GM19193 (cell line): ENCODE measurements around the gene REC8.

Source experiments
- POLR2A ChIP-seq: IDR thresholded peaks from 4 replicates; pipeline ENCODE4 v1.6.1; 2011; ENCODE audit not compliant: insufficient read depth, insufficient read length; ENCODE audit errors: extremely low read depth

Gene REC8

DNA sequence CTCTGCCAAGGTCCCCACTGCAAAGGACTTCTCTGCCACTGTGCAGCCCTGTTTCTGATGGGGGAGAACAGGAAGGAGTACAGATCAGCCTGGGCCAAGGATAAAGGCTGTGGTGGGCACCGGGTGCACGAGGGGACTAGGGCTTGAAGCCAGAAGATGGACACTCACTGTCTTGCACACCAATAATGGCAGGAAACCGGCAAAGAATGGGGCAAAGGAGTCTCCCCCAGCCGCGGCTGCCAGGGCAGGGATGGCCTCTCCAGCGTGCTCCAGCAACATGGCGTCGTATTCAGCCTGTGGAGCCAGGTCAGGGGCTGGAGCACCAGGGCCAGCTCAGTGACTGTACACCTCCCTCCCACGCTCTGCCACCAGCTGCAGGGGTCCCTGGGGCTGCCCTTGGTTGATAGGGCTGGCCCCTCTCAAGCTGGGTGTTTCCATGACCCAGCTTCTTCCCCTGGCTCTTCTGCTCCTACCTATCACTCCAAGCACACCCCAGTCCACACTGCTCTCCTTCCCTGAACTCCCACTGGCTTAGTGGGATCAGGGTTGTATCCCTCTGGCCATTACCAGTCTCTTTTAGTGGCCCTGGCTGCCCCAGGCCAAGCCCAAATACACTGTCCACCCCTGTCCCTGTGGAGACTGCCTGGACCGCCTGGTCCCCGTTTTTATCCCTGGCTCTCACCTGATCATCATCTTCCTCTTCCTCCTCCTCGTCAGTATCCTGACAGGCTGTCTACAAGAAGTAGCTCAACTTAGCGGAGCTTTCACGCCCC is 10.4 kb downstream of the REC8 start:
- peak; percentile 14 for TF ChIP-seq POLR2A

- TF ChIP-seq POLR2A: no peak
Observed at GRCh38 chr14:24183014-24183481, 11.2 kb downstream of the REC8 start.

DNA sequence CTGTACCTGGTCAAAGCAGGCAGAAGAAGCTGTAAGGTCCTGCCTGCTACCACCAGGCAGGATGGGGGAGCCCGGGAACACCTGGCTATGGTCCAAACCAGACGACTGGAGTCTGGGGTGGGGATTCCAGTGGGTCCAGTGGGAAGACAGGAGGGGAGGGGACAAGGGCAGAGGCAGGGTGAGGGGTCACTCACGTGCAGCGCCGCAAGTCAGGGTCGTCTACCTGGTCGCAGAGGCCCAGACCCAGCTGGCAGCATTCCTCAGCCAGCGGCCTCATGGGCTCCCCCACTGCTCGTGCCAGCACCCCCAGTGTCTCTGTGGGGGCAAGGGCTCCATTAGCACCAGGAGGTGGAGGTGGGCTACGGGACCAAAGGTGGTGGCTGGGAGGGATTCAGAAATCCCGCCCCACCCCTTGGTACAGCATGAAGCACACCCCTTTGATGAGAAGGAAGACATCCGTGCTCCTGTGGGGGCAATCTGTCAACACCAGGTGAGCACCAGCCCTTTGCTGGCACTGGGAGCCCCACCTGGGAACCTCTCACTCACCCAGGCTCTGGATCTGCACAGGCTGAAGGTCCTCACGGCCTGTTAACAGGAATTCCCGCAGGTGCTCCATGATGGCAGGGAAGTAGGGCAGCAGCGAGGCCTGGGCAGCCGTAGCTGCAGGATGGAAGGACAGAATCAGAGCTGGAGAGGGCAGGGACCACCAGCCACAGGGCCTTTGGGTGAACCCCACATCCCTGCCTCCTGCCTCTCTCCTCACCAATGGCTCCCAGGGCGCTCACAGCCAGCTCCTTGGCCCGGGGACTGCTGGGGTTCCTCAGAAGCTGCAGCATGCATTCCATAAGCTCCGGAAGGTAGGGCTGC is 12.5 kb downstream of the REC8 start:
- TF ChIP-seq POLR2A: no peak

- TF ChIP-seq POLR2A: no peak
Observed at GRCh38 chr14:24185026-24185425, 13.1 kb downstream of the REC8 start.

GRCh38 chr14:24185741-24186140 is 13.9 kb downstream of the REC8 start:
- no peak for TF ChIP-seq POLR2A

DNA sequence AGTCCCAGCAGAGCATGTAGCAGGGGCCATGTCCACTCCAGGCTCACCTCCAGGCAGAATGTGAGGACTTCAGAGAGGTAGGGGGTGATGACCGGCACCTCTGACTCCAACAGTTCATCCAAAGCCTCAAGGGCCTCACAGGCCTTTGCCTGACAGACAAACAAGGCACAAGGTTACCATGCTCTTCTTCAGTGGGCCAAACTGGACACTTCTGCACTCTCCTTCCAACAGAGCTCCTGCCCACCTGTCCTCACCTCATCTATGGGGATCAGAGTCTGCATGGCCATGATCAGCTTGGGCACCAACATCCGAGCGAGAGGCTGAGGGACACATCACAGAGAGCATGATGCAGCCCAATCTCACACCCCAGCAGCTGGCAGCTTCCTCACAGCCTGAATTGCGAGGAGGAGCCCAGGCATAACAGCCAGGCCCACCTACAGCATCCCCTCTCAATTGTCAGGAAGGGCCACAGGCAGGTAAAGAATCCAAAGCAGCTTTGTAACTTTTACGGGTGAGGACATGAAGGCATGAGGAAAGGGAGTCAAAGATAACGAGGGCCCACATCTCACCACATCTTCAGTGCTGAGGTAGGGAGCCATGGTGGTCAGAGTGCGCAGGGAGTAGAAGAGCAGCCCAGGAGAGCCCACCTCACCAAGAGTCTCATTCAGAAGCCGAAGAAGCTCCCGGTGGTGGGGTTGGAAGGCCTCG is 15.1 kb downstream of the REC8 start:
- TF ChIP-seq POLR2A: no peak

DNA sequence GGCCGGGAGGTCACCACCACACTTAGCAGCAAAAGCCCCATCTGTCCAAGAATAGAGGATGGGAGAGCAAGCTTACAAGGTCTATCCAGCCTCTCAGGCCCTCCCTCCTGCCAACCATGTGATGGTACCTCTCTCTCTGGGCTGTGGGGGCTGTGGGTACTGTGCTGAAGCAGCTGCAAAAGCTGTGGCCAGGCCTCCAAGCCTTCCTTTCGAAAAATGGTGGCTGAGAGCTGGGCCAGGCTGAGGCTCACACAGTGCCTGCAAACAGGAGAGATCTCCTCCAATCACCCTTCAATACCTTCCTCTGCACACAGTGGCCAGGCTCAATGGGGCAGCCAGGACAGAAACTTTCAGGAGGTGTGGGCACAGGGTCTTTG is 15.6 kb downstream of the REC8 start:
- TF ChIP-seq POLR2A: no peak

DNA sequence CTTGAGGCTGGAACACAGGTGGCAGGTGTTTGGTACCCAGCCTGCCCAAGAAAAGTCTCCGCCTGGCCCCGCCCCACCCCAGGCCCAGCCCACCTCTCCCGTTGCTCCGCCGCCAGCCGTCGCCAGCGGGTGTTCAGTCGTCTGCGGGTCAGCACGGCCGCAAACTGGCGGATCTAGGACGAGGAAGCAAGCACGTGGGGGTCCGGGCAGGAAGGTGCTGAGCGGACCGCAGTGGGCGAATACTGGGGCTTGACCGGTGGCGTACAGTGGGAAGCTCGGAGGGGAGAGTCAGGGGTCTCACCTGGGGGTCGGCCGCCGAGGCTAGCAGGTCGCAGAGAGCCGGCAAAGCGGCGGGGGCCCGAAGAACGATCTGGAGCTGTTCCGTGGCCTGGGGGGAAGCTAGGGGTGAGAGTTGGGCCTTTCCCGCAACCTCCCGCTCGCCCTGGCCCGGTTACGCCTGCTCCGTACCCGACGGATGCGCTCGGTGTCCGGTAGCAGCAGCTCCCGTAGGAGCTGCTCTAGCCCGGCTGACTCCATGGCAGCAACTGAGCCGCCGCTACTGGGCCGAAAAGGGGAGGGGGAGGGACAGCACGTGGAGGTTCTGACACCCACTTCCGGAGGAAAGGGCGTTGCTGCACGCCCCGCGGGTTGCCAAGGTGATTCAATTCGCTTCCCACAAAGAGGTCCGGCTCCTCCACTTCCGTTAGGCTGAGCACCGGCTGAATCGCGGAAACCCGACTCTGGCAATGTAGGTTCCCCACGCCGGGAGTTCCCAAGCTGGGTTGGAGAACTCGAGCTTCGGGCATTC is 16.6 kb downstream of the REC8 start, which contains the start of gene IPO4:
TSS of gene IPO4 (minus strand) at position 566 of the 808 bp plus-strand sequence. CDS start at position 537, 29 bp downstream.
- peak; percentile 86 for TF ChIP-seq POLR2A

DNA sequence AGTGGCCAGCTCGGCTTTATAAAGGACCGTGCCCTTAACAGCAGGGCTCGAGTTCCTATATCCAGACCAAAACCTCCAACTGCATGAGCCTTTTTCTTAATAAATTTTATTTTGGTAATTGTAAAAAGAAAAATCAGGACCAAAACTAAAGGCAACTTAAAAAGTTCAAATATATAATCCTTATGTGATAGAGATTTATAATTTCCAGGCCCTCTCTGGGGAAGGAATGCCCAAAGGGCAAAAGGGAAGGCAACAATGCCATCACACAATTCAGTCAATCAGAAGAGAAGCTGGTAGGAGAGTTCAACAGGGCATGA is 17.1 kb downstream of the REC8 start:
- no peak for TF ChIP-seq POLR2A

GRCh38 chr14:24189460-24189859 is 17.6 kb downstream of the REC8 start:
- no peak for TF ChIP-seq POLR2A

GRCh38 chr14:24190416-24190815 is 18.5 kb downstream of the REC8 start:
- TF ChIP-seq POLR2A: no peak

GRCh38 chr14:24192933-24193332 is 21.1 kb downstream of the REC8 start:
- no peak for TF ChIP-seq POLR2A

DNA sequence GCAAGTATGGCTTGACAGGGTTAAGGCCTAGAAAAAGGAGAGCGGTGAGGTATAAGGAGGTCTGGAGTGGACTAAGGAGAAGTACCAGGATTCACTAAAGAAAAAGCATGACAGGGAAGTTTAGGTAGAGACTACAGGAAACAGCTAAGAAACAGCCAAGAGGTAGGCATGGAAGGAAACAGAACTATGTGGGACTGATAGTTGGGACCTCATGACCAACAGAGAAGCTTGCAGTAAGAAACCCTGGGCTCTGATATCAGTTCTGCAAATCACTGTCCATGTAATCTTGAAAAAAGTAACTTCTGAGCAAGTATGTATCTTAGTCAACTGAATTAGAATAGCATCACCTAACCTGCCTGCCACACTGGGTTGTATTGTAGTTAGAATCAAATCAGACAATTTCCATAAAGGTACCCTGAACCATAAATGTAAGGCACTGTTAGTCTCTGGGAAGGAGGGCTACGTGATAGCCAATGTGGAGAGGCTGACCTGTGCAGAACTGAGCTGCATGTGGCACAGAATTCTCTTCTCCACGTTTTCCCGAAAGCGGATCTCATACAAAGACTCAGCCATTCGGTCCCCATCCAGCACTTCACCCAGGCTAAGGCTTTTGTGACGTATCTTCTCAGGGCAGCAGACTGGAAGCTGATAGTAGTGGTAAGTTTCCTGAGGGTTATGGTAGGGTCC is 22.4 kb downstream of the REC8 start:
- TF ChIP-seq POLR2A: no peak

GRCh38 chr14:24194873-24195185 is 22.9 kb downstream of the REC8 start:
- TF ChIP-seq POLR2A: no peak
